Astrocyte of the spinal cord (primary cell): Measurements from ENCODE around the gene ARHGEF1.

Experiments used
- DNase-seq: peaks from one replicate; pipeline ENCODE4 v3.0.0; 2011; ENCODE audit warnings: low read depth, low spot score
- H3K4me3 ChIP-seq: 2 replicates; pipeline ENCODE4 v1.5.1; 2011; ENCODE audit warnings: low read depth, mild to moderate bottlenecking, low read length, moderate library complexity
- in situ Hi-C: cut with HindIII; loops from 2 replicates; pipeline ENCODE4 v1.10.0; 2017; ENCODE audit warnings: low sequenced_read_pairs
- TF ChIP-seq, protein P1 (sequence below): IDR thresholded peaks from 2 replicates; pipeline ENCODE4 v1.5.1; 2012; ENCODE audit warnings: low read depth, mild to moderate bottlenecking, low read length, inconsistent platforms

ARHGEF1 gene

DNA sequence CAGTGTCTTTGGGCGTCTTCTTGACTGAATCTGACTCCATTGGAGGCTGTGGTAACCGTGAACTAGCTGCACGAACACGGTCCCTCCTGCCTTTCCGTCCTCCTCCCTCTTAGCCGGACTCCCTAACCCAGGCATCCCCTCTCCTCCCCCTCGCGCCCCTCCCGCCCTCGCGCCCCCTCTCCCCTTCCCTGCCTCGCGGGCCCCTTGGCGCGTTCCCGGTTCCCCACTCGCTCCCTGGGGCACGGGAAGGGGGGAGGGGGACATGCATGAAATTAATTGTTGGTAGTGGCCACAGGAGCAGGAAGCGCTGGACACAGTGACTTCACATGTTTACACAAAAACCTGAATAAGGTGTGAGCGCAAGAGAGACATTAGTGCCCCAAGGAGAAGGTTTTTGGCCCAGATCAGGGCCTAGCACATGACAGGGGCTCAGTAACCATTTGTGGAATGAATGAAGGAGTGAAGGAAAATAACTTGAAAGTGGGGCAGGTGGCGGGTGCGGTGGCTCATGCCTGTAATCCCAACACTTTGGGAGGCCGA, 37.9 kb upstream of the ARHGEF1 start:
- no peak for DNase-seq
- no peak overlapping the region for H3K4me3 ChIP-seq
- TF ChIP-seq, protein P1, sequence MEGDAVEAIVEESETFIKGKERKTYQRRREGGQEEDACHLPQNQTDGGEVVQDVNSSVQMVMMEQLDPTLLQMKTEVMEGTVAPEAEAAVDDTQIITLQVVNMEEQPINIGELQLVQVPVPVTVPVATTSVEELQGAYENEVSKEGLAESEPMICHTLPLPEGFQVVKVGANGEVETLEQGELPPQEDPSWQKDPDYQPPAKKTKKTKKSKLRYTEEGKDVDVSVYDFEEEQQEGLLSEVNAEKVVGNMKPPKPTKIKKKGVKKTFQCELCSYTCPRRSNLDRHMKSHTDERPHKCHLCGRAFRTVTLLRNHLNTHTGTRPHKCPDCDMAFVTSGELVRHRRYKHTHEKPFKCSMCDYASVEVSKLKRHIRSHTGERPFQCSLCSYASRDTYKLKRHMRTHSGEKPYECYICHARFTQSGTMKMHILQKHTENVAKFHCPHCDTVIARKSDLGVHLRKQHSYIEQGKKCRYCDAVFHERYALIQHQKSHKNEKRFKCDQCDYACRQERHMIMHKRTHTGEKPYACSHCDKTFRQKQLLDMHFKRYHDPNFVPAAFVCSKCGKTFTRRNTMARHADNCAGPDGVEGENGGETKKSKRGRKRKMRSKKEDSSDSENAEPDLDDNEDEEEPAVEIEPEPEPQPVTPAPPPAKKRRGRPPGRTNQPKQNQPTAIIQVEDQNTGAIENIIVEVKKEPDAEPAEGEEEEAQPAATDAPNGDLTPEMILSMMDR, result no peak
- in situ Hi-C loops, result no loop called here

GRCh38 chr19:41847351-41848105, 35.5 kb upstream of the ARHGEF1 start:
- in situ Hi-C loops, result no loop called here
- TF ChIP-seq, protein P1, result no peak
- DNase-seq, result no peak
- H3K4me3 ChIP-seq, result no peak overlapping the region

DNA sequence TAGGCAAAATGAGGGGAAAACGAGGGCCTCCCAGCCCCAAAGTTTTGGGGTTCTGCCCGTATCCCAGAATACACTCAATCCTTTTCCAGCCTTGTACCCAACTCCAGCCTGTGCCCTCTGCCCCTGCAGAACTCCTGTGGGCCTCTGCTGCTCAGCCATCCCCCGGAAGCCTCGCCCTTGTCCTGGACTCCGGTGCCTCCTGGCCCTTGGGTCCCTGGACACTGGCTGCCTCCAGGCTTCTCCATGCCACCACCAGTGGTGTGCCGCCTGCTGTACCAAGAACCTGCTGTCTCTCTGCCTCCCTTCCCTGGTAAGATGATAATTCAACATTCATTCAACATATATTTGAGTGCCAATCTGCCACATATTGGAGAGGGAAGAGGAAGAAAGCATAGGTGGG, 34.3 kb upstream of the ARHGEF1 start:
- no peak overlapping the region for H3K4me3 ChIP-seq
- in situ Hi-C loops, result no loop called here
- DNase-seq, result no peak

DNA sequence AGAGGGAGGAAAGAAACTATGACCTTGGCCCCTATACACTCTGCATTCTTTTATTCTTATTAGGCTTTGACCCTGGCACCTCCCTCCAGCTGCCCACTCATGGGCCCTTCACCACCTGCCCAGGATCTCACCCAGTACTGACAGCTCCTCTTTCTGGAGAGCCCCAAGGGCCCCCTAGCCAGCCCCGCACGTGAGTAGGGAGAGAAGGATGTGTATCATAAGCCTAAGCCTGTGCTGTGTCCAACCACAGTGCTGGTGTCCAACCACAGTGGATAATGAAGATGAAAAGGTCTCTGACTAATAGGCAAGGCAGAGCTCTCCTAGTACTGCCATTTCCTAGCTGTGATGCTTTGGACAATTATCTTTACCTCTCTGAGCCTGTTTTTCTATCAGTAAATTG, 33.9 kb upstream of the ARHGEF1 start:
- no peak for DNase-seq
- TF ChIP-seq, protein P1, result no peak
- in situ Hi-C loops, result no loop called here
- no peak overlapping the region for H3K4me3 ChIP-seq

More for the DNA sequence above, 34.3 kb upstream of the ARHGEF1 start:
- TF ChIP-seq, protein P1, result no peak

DNA sequence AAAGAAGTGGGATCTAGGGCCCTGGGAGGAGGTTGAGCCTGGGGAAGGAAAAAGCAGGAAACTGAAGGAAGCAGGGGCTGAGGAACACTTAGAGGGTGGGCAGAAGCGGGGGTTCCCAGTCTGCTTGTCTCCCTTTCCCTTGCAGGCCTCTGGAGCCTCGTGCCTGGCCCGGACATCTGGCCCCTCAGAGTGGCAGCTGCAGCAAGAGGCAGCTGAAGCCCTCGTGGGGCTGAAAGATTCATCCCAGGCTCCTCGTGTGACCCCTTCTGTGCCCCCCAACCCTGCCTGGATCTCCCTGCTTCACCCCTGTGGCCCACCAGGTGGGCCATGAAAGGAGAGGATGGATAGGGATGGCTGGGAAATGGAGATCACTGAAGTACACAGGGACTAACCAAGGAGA, 32.6 kb upstream of the ARHGEF1 start:
- TF ChIP-seq, protein P1, result no peak
- H3K4me3 ChIP-seq, result no peak overlapping the region
- in situ Hi-C loops, result no loop called here
- no peak for DNase-seq

DNA sequence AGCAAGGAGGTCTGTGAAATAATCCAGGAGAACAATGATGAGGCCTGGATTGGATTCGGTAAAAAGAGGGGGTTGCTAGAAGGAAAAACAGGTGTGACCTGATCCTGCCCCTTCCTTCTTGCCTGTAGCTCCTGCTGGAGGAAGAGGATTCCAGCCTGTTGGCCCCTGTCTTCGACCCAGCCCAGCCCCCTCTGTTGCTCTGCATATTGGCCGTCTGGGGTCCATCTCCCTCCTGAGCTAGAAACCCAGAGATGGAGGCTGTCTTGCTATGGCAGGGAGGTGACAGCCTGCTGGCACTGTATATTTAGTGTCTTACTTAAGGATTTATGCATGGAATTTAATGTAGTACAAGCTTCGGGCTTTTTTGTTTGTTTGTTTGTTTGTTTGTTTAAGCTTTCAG, 31.5 kb upstream of the ARHGEF1 start:
- H3K4me3 ChIP-seq, result no peak overlapping the region
- in situ Hi-C loops, result no loop called here
- no peak for DNase-seq
- TF ChIP-seq, protein P1, result no peak
